ENCODE results near the gene CCDC30.

GRCh38 chr1:42552636-42553035, 89.5 kb downstream of the CCDC30 start:
- TF ChIP-seq CTCF (IDR thresholded peaks at IDR 0.05) (no peak), POLR2A (IDR thresholded peaks at IDR 0.05) (no peak), EP300 (IDR thresholded peaks at IDR 0.05) (no peak)
